CMK (cell line): ENCODE measurements around the gene CASKIN1.

Source experiments
- DNase-seq: peaks from one replicate; pipeline ENCODE4 v3.0.0-alpha.2; 2010; ENCODE audit warnings: low read depth

CASKIN1 gene

DNA sequence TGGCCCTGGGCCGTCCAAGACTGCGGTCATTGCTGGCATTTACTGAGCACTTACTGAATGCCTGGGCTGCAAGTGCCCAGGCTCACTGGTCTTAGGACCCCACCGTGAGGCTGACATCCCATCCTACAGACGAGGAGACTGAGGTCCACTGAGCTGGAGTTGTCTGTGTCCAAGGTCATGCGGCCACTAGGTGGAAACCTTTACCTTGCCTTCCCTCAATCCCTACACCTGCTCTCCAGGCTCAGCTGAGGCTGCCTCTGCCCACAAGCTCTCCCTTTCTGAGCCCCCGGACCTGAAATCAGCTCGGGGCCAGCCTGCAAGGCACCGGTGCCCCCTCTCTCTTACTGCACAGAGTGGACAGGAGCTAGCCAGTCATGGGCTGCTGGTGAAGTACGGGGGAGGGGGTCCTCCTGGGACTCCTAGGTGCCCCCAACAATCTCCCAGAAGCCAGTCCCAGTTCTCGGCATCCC lies 1.5 kb downstream of the CASKIN1 start:
- no peak for DNase-seq

- no peak for DNase-seq
These were observed 2.1 kb downstream of the CASKIN1 start for GRCh38 chr16:2194166-2194834.

DNA sequence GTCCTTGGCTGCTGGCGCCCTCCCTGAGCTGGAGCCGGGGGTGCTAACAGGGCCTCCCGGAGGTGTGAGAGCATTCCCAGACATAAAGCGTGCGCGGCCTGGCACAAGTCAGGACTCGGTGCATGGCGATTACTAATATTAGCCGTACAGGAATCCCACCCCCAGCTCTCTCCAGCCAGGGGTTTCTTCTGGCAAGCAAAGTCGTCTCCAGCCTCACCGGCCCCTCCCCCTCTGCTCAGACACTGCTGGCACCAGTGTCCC lies 5.0 kb downstream of the CASKIN1 start:
- DNase-seq, result no peak

GRCh38 chr16:2190659-2191445 lies 5.6 kb downstream of the CASKIN1 start:
- no peak for DNase-seq

GRCh38 chr16:2190002-2190658 lies 6.3 kb downstream of the CASKIN1 start:
- no peak for DNase-seq

- no peak for DNase-seq
These were observed 7.0 kb downstream of the CASKIN1 start for GRCh38 chr16:2189252-2189893.

DNA sequence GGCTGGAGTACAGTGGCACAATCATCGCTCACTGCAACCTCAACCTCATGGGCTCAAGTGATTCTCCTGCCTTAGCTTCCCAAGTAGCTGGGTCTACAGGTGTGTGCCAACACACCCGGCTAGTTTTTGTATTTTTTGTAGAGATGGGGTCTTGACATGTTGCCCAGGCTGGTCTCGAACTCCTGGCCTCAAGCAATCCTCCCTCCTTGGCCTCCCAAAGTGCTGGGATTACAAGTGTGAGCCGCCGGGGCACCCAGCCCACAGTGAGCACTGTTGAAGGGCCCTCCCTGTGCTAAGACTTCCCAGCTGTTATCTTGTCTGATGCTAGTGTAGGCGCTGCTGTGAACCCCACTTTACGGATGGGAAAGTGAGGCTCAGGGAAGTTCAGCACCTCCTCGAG lies 8.0 kb downstream of the CASKIN1 start:
- no peak for DNase-seq

- DNase-seq, result no peak
These were observed 9.2 kb downstream of the CASKIN1 start for GRCh38 chr16:2187212-2187611.

DNA sequence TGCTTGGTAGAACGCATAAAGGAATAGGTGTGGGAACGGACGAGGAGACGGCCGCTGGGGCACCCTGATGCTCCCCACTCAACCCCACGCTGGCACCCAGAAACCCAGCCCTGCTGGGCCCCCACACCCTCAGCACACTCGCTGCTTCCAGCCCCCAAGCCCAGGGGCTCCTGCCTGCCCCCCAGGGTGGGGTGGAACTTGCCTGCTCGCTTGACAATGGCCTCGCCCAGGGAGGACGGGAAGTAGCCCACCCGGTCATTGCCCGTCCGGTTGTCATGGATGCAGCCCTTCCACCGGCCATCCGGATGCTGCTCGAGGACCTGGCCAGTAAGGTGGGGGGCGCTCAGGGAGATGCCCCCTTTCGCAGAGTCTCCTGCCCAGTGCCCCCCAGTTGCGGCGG lies 9.9 kb downstream of the CASKIN1 start:
- no peak for DNase-seq

DNA sequence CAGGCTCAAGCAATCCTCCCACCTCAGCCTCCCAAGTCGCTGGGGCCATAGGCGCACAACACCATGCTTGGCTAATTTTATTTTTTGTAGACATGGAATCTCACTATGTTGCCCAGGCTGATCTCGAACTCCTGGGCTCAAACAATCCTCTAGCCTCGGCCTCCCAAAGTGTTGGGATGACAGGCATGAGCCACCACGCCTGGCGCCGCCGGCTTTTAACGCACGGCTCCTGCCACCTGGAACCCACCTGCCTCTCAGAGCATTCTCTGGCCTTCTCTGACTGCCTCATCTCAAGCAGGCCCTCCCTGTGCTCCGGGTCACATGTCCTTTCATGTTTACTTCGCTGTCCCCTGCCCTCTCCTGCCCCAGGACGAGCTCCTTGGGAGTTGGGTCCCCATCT lies 10.3 kb downstream of the CASKIN1 start:
- no peak for DNase-seq

- no peak for DNase-seq
These were observed 11.4 kb downstream of the CASKIN1 start for GRCh38 chr16:2184962-2185361.

- DNase-seq, result no peak
These were observed 12.1 kb downstream of the CASKIN1 start for GRCh38 chr16:2184346-2184745.

DNA sequence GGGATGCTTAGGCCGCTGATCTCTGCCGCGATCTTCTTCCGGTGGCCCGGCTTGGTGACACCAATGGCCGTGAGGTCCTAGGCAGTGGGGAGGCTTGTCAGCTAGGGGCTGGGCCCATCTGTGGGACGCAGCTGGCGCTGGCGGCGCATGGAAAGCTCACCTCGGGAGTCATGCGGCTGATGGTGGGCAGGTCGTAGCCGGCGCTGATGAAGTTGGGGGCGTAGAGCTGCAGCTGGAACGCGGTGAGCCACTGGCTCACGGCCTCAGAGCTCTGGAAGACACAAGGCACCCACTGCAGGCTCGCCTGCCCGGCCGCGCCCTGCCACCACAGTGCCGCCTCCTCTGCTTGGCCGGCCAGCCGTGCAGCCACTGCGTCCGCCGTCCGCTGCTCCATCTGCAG lies 12.7 kb downstream of the CASKIN1 start:
- DNase-seq, result no peak

DNA sequence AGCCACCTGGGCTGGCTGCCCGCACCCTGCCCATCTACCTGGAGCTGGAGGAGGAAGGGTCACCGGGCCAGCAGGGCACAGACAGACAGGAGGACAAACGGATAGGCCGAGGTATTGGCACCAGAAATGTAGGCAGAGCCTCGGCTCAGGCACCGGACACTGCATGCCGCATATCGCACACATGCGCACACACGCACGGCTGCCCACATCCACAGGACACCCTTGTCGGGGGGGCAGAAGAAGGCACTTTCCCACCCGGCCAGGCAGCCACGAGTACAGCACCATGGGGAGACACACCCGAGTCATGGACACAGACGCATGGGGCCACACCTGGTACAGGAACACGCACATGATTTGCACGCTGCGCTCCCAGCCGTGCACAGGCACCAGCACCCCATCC lies 14.5 kb downstream of the CASKIN1 start:
- no peak for DNase-seq

- no peak for DNase-seq
These were observed 15.2 kb downstream of the CASKIN1 start for GRCh38 chr16:2180962-2181923.

GRCh38 chr16:2180461-2180860 lies 15.9 kb downstream of the CASKIN1 start:
- no peak for DNase-seq

DNA sequence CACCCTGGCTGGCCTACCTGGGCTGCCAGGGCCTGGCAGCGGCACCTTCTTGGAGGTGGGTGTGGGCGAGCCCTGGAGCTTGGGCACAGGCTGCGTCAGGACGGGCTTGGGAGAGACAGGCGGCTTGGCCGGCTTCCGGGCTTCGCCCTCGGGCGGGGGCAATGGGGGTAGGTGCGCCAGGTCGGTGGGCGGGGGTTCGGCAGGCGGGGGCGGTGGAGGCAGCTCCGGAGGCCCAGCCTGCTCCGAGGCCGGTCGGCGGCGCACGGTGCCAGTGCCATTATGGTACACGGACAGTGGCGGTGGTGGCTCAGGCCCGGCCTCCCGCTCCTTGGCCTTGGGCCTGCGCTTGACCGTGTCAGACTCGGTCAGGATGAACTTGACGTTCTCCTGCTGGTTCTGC lies 16.8 kb downstream of the CASKIN1 start:
- no peak for DNase-seq

GRCh38 chr16:2179107-2179501 lies 17.3 kb downstream of the CASKIN1 start:
- DNase-seq, result no peak

DNA sequence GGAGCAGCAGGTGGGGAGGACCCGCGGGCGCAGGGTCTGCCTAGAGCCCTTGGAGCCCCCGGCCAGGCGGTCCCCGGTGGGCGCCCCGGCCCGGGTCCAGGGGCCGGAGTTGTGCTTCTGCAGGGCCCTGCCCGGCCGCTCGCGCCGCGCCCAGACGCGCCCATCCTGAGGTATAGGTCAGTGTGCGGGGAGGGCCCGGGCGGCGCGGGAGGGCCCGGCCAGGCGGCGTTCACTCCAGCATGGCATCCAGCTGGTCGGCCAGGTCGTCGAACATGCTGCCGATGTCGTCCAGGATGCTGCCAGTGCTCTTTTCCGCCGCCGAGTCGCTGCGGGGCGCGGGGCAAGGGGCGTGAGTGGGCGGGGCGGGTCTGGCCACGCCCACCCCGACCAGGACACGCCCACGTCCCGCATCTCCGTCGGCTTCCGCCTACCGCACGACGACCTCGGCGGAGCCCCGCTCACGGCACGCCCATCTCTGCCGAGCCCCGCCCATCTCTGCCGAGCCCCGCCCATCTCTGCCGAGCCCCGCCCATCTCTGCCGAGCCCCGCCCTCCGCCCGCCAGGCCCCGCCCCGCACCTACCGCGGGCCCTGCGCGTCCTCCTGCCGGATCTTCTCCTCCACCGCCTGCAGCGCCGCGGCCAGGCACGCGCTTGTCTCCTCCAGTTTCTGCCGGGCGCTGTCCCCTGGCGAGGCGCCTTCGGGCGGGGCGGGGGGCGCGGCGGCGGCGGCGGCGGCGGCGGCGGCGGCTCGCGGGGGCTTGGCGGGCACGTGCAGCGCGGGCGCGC lies 17.9 kb downstream of the CASKIN1 start:
- DNase-seq, result no peak

DNA sequence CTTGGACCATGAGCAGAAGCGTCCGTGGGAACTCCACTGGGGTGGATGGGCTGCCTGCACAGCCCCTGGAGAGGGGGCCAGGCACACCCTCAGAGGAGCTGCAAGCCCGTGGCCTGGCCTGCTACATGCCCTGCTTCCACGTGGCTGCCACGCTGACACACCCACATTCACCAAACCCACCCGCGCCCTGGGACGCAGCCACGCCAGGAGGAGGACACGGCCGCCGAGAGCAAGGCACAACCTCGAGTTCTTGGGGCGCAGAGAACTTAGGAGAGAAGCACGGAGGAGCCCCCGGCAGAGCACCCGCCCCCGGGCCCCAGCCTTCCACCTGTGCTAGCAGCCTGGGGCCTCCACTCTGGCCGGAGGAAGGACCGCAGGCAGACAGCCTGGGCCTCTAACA lies 18.8 kb downstream of the CASKIN1 start:
- no peak for DNase-seq

- no peak for DNase-seq
These were observed 19.3 kb downstream of the CASKIN1 start for GRCh38 chr16:2177101-2177500.
